Right forelimb (tissue), 1 donor: Measurements from ENCODE around the gene IFNL1.
"Not testable (repeated sequence)": the region's sequence is repeated elsewhere in the genome, so short reads cannot be mapped to it uniquely, and the experiment has no call there.

Experiments
- DNase-seq: peaks from one replicate; pipeline ENCODE4 v3.0.0-alpha.2; 2018

The IFNL1 gene

DNA sequence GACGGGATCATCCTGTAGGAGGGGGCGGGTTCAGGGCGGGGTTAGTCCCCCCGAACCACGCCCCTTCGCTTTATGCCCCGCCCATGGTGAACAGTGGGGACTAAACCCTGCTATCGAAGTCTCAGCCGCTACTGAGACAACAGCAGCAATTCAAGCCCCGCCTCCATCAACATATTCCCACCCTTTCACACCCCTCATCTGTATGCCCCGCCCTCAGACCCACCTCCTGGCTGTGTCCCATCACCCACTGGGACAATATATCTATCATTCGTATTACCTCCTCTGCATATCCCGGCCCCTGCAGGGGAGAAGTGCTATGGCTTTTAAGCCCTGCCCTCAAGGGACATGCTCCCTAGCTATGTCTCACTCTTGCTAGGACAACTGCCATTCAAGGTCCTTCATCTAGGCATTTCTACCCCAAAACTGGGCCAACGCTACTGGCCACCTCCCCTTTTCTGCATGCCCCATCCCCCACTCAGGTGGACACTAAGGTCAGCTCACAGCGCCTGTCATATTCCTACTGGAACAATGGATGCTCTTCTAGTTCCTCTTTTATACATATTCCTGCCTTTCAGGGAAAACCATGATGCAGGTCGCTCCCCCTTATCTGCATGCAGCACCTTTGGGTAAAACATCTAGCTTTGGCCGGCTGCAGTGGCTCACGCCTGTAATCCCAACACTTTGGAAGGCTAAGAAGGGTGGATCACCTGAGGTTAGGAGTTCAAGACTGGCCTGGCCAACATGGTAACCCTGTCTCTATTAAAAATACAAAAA lies 12.5 kb downstream of the IFNL1 start:
- no peak for DNase-seq

DNA sequence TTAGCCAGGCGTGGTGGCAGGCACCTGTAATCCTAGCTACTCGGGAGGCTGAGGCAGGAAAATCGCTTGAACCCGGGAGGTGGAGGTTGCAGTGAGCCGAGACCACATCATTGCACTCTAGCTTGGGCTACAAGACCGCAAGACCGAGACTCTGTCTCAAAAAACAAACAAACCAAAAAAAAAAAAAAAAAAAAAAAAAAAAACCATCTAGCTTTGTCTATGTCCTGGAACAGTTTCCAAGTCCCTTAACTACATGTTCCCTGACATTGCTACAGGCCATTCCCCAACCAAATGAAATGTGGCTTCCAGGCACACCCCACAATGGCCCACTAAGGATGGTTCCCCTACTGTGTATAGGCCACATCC lies 13.1 kb downstream of the IFNL1 start:
- not testable (repeated sequence) for DNase-seq

DNA sequence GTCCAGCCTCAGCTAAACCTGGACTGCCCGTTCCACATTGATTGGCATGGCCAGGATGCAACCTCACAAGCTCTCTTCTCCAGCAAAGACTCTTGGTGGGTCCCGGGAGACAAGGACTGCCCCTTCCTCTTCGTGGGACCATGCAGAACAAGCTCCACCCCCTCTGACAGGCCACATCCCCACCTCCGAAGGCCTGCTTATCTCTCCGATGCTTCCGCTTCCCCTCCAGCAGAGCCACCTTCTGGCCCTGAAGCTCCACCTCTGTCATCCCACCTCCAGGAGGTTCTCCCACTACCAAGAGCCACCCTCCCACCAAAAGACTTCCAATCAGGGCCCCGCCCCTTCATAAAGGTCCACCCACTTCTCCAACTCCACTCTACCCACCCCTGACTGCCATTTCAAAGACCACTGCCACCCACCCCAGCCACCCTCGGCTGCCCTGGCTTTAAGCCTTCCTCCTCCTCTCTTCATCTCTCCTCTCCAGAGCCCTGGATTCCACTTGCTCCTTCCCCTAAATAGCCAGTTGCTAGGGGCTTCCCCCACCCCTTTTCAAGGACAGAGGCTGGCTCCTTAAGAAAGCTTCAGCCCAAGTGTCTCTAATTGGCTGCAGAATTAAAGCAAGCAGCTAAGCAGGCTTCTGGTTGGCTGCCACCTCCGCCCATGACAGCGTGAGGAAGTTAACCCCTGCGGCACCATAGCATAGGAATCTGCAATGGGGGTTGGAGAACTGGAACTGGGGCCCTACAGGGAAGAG lies 14.5 kb downstream of the IFNL1 start:
- no peak for DNase-seq

DNA sequence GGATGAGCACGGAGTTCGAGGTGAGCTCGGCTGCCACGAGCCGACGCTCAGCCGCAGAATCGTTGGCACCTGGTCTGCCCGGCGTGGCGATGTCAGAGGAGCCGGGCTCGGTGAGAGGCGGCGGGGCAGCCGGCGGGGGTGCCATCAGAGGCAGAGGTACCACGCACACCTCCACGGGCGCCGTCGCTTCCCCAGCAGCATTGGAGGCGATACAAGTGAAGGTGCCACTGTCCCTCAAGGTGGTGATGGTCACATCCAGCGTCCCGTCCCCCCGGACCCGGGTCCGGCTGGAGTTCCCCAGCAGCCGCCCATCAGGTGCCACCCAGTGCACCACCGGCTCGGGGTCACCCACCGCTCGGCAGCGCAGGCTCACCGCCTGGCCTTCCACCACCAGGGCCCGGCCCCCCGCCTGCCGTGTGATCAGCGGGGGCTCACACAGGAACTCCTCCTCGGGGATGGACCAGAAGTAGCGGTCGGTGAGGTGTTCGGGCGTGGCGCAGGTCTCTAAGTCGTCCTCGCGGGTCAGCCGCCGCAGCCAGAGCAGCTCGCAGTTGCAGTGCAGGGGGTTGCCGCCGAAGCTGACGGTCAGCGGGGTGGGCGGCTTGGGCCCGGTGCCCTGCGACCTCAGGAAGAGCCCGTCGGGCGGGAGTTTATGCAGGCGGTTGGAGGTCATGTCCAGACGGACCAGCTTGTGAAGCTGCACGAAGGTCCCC lies 18.0 kb downstream of the IFNL1 start:
- DNase-seq, result no peak

DNA sequence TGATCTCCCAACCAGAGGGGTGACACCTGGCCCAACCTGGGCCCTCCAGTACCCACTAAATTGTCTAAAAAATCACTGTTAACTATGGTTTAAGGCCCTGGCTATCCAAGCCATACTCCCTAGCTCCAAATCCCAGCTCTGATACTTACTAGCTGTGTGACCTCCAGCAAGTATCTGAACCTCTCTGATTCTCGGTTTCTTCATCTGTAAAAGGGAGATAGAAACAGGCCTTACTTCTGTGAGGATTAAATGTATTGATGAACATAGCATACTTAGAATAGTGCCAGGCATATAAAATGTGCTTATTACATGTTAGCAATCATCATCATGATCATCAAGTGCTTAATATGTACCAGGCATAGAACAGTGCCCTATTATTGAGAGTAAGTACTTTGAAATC lies 19.7 kb downstream of the IFNL1 start:
- DNase-seq, result no peak

DNA sequence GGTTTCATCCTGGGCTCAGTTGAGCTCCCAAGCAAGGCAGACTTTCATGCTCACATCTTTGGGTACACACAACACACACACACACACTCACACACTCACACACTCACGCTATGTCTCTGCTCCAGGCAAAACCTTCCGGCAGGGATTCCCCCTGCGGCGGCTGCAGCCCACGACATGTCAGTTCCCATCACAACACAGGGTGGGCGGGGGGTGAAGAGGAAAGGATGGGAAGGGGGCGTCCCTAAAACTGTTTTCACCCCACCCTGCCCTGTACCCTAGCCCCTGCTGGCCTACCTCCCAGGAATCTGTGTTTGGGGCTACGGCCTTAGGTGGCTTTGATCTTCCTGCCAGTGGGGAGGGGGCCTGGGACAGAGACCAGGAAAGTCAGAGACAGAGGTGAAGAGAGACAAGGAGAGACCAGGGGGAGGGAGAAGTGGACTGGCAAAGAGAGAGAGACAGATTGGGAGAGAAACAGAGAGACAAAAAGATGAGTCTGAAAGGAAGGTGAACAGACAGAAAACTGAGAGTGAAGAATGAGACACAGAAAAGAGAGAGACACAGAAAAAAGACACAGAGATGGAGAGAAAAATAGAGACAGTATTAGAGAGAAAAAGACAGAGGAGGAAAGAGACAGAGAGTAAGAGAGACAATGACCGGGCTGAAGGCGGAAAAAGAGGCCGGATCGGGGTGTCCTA lies 20.6 kb downstream of the IFNL1 start:
- no peak for DNase-seq

DNA sequence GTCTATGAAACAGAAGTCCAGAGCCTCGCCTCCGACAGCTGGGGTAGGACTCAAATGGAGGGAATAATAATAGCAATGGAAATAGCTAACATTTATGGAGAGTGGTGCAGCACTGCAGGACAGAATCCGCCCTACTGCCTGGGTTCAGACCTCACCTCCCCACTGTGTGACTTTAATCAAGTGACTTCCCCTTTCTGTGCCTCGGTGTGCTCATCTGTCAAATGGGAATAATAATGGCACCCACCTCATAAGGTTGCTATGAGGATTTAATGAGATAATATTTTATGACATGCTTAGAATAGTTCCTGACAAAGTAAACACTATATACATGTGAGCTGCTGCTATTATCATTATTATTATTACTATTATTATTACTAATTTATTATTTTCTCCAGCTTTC lies 21.3 kb downstream of the IFNL1 start:
- no peak for DNase-seq

DNA sequence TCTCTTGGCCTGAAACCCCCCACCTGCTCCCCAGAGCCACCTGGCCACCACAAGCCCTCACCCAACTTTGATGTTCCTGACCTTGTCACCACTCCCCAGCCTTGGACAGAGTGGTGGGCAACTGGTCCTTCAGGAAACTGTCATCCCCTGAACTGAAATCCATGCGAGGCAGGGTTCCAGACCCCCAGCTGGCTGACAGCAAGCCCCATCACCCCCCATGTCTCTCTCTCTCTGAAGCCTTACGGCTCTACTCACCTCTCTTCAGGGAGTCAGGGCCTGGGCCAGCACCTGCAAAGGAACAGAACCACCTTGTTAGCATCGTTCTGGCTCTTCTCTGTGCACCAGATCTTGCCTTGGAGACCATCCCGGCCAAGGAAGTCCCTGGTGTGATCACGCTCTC lies 21.9 kb downstream of the IFNL1 start:
- no peak for DNase-seq

DNA sequence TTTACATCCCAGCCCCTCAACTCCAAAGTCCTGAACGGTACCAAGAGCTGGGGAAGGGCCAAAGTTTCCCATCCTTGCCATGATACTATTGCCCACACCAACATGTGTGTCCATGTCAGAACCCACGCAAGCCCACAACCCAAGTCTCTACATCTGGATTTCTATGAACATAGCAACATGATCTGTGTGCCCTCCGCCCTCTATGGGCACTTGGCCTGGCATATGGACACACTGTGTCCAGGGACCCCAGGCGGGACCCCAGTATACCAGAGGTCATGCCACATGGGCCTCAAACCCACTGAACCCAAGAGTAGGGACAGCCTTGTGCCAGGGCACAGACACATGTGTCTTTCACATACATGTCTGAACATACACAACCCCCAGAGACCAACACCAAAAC lies 22.5 kb downstream of the IFNL1 start:
- no peak for DNase-seq

DNA sequence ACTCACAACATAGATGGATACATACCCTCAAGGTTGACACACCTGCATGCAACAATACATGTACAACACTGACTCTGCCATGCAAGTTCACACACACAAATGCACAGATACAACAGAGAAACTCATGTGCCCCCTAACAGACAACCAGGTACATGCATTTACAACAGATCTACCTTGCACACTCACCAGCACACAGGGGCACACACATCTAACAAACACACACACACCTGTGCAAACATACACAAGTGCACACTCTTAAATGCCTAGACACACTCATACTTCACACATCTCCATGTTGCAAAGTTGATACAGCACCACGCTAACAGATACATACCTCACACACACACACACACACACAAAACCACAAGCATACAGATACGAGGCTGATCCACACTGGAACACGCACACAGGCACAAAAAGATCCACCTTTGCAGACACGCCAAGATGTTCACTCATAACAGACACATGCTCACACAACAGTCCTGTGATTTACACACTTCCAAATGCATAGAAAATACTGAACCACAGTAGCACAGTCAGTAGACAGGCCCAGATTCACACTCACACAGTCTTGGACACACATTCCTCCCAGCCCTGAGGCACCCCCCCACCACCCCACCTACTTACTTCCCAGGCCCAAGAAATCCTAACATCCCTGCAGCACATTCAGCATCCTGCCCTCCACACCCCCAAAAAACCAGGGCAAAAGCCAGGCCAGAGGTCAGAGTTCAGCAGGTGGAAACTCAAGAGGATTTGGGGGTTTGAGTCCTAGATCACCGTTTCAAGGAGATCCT lies 23.1 kb downstream of the IFNL1 start:
- no peak for DNase-seq

DNA sequence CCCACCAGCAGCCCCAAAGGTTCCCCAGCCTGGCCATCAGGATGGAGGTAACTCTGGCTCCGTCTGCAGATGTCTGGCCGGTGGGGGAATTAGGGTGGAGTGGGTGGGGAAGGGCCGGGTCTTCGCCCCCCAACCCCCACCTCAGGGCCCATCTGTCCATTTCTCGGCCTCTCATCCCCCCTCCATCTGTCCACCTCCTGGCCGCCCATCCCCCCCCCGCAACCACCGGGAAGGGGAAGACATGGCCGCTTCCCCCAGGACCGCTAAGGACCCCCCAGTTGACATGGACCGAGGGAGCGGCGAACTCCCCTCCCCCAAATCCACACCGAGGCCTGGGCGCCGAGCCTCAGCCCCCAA lies 23.7 kb downstream of the IFNL1 start:
- DNase-seq, result no peak

DNA sequence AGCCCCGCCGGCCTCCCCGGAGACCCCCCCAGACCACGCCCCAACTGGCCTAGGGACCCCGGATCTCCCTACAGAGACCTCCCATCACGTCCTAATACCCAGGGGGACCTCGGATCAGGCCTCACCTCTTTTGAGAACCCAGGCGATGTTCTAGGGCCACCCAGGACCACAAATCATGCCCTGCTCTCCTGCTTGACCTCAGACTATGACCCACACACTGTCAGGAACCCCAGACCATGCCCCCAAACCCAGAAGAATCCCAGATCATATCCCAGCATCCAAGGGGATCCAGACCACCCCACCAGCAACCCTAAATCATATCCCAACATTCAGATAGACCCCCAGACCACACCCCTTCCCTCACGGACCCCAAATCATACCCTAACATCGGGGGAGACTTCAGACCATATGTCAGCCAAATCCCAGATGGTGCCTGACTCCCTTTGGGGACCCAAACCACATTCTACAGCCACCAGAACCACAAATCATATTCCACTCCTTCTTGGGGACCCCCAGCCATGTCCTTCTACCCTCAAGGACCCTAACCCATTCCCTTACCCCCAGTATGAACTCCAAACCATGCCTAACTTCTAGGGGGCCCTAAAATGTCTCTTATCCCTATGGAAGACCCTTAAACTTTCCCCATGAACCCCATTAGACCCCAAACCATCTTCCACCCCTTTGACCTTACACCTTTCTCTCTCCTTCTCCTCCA lies 25.1 kb downstream of the IFNL1 start:
- DNase-seq, result no peak

DNA sequence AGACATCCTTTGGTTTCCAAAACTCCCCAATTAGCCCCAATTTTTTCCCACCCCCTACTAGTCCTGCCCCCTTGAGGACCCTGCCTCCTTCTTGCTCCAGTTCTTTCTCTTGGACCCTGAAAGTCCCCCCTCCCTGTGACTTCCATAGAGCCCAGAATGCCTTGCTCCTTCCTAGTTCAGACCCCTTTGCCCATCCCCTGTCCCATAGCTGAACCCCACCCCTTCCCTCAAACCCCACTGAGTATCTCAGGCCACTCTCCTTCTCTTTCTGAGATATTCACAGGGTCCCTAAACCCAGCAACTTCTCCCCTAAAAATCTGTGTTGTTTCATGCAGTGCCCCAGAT lies 25.6 kb downstream of the IFNL1 start:
- DNase-seq, result no peak

DNA sequence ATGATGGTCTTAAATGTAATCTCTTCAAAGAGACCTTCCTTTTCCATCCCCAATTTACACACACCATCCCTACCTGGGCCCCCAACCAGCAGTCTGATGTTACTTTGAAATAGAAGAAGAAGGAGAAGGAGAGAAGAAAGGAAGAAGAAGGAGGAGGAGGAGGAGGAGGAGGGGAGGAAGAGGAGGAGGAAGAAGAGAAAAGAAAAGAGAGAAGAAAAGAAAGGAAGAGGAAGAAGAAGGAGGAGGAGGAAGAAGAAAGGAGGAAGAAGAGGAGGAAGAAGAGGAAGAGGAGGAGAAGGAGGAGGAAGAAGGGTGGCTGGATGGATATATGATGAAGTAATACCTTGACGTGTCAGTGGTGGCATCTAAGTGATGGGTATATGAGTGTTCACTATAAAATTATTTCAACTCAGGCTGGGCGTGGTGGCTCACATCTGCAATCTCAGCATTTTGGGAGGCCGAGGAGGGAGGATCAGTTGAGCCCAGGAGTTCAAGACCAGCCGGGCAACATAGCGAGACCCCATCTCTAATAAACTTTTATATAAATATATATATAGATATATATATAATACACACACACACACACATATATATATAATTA lies 28.1 kb downstream of the IFNL1 start:
- no peak for DNase-seq

DNA sequence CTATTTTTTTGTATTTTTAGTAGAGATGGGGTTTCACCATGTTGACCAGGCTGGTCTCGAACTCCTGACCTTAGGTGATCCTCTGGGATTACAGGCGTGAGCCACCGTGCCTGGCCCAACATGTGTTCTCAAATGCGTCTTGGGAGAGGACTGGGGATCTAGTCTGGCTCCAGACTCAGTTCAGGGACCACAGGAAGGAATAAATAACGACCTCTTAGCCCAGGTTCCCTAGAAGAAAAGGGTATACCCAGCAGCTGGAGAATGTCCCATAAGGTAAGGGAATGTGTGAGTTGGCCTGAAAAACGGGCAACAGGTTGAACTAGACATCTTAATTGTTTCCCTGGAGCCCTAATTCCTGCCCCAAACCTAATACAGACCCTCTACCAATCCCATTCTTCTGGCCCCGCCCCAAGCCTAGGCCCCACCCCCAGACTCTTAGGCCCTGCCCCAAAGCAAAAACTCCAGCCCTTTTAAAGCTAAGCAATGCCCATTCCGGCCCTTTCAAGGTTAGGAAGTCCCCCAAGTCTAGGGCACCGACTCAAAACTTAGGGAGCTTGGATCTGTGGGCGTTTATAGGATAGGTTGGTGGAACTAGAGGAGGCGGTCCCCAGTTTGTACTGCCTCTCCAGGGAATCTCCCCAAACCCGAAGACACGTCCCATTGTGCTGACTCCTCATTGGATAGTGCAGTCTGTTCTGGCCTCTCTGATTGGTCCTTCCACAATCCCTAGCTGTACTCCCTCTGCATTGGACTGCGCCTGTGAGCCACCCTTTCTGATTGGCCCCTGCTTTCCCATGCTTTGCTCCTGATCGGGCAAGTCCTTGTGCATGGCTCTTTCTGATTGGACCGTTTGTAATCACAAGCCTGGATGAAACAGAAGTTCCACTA lies 29.8 kb downstream of the IFNL1 start:
- DNase-seq, result no peak

DNA sequence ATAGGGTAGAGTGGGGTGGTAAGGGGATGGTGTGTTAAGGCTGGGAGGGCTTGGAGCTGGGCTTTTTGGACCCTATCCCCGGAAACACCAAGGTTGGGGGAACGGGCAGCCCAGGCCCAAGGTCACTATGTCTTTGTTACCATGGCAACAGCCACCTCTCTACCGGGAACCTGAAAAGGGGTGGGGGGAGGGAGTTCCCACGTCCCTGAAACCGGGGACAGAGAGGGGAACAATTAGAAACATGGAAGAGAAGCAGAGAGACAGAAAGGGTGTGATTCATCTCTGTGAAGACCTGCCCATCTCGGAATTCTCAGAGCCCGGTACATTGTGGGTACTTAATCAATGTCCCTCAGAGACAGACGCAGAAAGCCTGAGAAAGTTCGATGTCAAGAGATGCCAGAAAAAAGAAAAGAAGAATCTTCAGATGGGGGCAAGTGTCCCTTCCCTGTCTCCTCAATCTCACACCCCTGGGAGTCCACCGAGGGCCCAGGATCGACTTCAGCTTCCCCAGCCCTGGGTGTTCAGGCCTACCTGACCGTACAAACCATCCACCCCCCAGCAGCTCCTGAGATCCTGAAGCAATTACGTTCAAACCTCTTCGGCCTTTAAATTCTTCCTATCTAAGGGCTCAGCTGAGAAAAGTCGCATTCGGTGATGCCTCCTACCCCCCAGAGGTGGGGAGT lies 31.3 kb downstream of the IFNL1 start:
- DNase-seq, result no peak

DNA sequence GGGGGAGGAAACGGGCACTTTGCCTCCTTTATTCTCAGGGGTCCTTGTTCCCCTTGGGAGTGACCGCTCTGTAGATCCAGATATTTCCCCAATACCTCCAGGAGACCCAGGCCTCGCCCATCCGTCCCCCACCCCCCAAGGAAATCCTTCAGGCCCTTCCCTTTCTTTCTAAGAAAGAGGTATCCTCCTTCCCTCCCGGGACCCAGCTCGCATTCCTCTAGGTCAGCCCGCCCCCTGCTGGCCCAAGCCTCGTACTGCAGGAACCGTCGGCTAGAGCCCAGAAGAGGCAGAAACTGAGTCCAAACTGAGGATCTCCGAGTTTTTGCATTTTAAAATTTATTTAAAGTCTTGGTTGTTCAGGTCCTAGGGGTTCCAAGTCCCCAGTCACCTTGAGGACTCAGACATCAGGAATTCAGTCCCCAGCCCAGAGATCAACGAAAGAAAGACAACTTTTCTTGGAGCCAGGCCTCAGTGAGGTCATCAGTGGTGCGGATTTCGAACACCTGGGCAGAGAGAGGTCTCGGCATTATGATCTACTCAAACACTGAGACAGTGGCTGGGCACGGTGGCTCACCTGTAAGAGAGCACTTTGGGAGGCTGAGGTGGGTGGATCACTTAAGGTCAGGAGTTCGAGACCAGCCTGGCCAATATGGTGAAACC lies 32.0 kb downstream of the IFNL1 start:
- DNase-seq, result peak; percentile 90

DNA sequence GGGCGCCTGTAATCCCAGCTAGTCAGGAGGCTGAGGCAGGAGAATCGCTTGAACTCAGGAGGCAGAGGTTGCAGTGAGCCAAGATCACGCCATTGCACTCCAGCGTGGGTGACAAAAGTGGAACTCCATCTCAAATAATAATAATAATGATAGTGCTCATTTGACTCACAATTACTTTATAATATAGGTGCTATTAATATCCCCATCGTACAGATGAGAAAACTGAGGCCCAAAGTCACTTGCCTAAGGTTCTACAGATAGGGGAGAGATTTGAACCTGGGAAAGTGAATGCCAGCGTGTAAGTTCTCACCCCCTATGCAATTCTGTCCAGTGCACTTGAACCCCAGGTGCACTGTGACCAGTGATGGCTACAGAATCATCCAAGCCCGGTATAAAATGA lies 33.7 kb downstream of the IFNL1 start:
- no peak for DNase-seq

DNA sequence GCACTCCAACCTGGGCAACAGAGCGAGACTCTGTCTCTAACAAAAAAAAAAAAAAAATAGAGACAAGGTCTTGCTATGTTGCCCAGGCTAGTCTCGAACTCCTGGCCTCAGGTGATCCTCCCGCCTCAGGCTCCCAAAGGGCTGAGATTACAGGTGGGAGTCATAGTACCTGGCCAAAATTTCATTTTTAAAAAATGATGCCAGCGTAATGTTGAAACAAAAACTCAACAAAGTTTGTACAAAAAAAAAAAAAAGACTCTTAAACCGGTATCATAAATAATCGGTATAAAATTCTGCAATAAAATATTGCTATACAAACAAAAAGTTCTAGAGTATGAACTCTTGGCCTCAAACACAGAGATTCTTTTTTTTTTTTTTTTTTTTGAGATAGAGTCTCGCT lies 36.1 kb downstream of the IFNL1 start:
- no peak for DNase-seq
